Metanephros (tissue), 1 donor: ENCODE data around the gene DSC1. TPM values are rescaled to one million over a fixed set of nuclear protein-coding genes. Genes with fewer than 3 reads are reported as not detected.

Source experiments
- total RNA-seq: library from RNA; depleted of rRNA; stranded (reverse); fragments of >200 nt; gene quantifications from one replicate; pipeline ENCODE4 v1.2.3, GENCODE V29; 2014

DSC1 gene, protein sequence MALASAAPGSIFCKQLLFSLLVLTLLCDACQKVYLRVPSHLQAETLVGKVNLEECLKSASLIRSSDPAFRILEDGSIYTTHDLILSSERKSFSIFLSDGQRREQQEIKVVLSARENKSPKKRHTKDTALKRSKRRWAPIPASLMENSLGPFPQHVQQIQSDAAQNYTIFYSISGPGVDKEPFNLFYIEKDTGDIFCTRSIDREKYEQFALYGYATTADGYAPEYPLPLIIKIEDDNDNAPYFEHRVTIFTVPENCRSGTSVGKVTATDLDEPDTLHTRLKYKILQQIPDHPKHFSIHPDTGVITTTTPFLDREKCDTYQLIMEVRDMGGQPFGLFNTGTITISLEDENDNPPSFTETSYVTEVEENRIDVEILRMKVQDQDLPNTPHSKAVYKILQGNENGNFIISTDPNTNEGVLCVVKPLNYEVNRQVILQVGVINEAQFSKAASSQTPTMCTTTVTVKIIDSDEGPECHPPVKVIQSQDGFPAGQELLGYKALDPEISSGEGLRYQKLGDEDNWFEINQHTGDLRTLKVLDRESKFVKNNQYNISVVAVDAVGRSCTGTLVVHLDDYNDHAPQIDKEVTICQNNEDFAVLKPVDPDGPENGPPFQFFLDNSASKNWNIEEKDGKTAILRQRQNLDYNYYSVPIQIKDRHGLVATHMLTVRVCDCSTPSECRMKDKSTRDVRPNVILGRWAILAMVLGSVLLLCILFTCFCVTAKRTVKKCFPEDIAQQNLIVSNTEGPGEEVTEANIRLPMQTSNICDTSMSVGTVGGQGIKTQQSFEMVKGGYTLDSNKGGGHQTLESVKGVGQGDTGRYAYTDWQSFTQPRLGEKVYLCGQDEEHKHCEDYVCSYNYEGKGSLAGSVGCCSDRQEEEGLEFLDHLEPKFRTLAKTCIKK
- total RNA-seq = 0.47 TPM

DNA sequence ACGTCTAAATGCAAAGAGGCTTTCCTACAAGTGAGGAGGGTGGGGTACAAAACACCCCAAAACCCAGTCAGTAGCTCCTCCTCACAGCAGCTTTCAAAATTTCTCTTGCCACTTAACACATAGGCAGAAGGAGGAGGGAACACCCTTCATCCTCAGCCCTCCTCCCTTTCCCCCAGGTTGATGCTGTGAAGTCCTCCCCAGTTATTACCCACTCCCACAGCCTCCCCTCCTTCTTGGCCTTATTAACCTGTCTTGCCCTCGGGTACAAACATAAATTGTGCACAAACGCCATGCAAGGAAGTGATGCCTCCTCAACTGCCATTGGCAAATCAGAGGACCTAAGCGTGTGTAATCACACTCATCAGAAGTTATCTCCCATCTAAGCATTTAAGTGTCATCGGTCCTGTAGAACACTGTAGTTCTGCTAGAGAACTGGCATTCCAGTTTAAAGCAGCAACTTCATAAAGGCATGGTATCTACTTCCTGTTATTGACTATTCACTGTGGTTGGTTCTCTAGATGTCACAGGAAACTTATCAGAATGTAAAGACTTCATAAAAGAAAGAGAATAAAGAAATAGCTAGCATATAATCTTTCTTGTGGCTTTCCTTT is at the start of gene DSC1:
DSC1 (minus strand) TSS at position 32 of the 611 bp plus-strand sequence. CDS start 262 bp downstream, outside the sequence.

DNA sequence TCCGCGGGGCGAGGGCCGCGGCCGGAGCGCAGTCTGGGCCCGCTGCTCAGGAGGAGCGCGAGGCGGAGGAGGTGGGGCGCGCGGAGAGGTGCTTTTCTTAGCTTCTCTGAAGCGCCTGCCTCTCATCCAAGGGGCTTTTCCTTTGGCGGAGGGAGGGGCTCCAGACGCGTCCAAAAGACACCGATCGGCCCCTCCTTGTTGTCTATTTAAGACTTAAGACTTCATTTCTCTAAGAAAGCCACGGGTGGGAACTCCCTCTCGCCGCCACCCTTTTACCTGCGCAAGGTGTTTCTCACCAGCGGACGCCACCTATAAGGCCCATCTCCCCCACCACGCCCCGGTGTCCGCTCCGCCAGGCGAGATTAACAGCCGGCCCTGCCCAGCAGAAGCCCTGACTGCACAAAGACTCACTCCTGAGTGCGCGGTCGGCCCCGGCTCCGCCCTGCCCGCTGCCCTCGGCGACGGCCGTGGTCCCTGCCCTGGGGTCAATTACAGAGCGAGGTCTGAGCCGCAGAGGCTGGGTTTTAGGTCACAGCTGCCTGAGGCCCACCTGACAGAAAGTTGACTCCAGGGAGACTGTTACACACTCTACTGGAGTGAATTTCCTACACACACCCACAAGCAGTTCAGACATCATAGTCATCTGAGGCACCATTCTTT is 60.5 kb downstream of the DSC1 start, which contains the start of gene DSC2:
DSC2 (minus strand) TSS at position 397 of the 660 bp plus-strand sequence. CDS start 450 bp downstream, outside the sequence.

Other genes with a start within 250 kb of the DSC1 start
- gene DSC3, start 120.1 kb downstream of the DSC1 start, total RNA-seq = 1.6 TPM
- gene DSC2, start 60.4 kb downstream of the DSC1 start, total RNA-seq = 19.8 TPM
- 0.06 TPM for gene DSG1, start 155.3 kb upstream of the DSC1 start, total RNA-seq
- not detected for gene DSG4, start 213.9 kb upstream of the DSC1 start, total RNA-seq